Measurements from ENCODE around the gene CCL2.

CCL2 gene

DNA sequence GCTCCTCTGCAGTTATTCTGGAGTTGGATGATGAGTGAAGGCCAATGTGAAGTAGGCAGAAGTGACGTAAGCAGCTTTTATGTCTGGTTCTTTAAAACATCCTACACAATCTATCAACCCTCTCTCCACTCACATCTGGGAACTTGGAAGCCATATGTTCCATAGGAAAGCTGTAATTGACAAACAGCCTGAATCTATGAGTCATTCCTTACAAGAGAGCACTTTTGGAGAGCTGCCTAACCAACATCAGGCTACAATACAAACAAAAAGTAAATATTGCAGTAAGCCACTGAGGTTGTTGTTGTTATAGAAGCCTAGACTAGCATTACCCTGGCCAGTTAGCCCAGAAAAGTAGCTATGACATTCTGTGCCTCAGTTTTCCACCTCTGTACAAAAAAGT, 20.8 kb downstream of the CCL2 start:
- no peak for DNase-seq

DNA sequence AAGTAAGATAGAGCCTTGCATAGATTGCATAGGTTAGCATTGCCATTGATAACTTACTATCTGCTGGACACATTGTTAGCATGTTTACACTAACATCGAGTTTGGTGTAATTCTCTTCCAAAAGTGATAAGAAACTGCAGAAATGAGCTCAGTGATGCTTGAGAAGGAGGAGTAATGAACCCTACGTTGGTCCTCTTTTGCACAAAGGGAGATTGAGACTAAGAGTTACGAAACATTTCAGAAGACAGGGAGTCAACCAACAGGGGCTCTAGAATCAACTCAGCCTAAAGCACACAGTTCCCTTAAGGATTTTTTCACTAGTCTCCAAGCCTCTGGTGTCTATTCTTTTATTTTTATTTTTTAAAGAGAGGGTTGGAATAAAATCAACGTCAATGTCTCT, 21.7 kb downstream of the CCL2 start:
- no peak for DNase-seq

DNA sequence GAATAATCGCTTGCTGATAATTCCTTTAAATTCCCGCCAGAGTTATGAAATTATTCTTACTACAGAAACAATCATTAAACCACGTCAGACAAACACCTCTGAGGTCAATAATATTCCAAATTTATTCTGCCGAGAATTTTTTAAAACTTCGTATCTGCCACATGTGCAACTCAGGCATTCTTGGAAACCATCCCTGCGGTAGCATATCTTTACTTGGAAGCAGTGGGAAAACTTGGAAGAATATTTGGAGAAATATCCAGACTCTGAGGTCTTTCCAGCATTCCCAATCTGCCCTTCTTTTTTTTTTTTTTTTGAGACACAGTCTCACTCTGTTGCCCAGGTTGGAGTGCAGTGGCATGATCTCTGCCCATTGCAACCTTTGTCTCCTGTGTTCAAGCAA, 28.5 kb downstream of the CCL2 start:
- no peak for DNase-seq

- DNase-seq = no peak
These were observed 30.3 kb downstream of the CCL2 start, which contains the start of gene CCL11 for GRCh38 chr17:34285286-34285792. CCL11 (plus strand) TSS chr17:34285742; CDS start chr17:34285809, 67 bp downstream.

- DNase-seq = no peak
These were observed 32.8 kb downstream of the CCL2 start for GRCh38 chr17:34287875-34288274.

DNA sequence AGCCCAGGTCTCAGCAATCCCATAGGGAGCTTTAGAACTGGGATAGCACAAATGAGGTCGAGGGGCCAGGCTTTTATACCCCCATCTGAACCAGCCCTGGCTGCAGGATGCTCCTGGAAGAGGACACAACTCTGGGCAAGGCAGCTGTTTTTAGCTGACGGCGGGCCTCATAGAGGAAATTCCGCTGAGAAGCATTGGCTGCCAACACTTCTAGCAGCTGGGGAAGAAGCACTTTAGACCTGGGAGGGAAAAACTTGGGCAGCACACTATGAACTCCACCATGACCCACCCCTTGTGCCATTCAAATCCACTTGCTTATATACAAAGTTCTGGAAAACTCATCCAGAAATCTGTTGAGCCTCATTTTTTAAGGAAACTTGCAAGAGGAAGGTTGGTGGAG, 35.5 kb downstream of the CCL2 start:
- DNase-seq = no peak

- no peak for DNase-seq
These were observed 36.8 kb downstream of the CCL2 start for GRCh38 chr17:34291721-34292348.

DNA sequence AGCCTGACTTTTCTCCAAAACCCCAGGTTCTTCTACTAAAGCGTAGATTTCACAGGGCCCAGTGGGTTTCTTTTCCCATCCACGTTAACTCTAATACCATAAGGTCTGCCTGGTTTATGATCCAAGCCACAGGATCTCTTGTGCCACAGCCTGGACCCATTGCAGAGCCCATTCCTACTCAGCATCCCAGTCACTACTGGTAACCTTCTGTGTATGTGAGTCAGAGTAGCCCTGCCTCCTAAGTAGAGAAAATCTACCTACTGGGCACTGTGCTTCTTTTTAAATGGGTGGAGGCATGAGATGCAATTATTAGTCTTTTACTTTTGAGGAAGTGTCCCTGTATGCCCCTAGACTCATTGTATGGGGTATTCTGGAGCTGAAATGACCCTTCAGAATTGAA, 43.9 kb downstream of the CCL2 start:
- no peak for DNase-seq

DNA sequence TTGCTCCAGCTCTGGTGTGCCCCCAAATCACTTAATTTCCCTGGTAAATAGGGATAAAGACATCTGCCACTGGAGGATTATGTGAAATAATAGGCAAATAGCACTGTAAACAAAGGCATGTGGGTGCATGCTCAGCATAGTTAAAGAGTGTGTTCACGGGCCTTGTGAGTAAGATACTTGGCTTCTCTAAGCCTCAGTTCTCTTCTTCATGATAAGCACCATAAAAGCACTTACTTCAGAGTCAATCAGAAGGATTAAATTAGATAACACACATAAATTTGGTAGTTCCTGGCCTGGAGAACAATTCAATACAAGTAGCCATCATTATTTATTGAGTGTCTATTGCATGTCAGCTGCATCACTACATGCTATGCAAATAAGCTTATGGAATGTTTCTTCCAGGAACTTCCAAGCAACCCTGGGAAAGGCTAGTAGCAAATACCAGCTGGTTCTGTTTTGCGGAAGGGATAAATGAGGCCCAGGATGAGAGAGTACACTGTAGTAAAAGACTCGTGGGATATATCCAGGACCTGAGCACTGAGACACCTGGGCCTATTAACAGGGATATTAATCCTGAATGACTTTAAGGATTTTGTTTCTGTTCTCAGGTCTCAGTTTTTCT, 45.0 kb downstream of the CCL2 start:
- no peak for DNase-seq

DNA sequence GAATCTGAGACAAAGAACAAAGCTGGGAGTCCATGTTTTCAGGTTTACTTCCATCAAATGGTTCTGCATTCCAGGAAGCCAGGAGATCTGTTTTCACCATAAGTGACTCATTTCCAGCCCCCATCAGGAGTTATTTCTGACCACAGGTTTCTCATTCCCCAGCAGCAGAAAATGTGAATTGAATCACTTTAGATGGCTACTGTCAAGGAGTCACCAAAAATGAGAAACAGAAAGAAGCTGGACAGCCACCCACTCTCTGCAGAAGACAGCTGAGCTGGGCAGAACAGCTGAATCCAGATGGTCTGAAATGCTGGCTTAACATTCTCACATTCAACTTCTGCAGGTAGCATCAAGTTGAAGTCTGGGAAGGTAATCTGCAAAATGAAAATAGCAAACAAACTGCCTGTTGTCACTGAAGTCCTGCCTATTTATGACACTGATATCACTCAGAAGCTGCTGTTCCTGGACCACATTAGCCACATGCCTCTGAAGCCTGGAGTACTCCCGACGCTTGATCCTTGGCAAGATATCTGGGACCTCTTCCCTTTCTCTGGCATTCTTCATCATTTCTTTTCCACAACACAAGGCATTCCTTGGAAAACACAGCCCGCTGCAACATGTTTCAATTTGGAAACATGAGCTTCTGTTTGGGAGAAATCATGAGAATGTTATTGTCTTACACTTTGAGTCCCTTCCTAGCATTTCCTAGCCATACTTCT, 45.7 kb downstream of the CCL2 start:
- DNase-seq = no peak

DNA sequence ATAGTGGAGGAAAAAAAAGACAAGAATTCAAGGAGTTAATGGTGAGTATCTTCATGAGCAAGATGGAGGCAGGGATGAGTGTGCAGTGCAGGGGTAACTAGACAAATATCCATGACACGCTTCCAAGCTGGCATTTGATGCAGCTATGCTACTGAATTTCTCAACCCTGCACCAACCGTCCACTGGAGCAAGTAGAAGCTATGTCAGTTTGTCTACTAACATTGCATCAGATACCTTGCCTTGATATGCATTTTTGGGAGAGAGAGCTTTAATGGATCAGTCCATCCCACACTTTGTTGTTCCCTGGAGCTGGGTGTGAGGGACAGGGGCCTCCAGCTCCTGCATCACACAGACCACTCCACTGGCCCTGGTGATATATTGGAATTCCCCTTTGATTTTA, 46.9 kb downstream of the CCL2 start:
- DNase-seq = no peak

- DNase-seq = no peak
These were observed 47.6 kb downstream of the CCL2 start for GRCh38 chr17:34302636-34303035.

DNA sequence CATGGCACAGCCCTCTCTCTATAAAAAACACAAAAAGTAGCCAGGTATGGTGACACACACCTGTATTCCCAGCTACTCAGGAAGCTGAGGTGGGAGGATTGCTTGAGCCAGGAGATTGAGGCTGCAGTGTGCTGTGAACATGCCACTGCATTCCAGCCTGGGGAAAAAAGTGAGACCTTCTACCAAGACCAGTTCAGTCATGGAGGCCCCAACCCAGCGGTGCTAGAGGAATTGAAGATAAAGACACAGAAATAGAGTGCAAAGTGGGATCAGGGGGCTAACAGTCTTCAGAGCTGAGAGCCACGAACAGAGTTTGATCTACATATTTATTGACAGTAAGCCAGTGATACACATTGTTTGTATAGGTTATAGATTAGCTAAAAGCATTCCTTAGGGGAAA, 48.5 kb downstream of the CCL2 start:
- DNase-seq = no peak

DNA sequence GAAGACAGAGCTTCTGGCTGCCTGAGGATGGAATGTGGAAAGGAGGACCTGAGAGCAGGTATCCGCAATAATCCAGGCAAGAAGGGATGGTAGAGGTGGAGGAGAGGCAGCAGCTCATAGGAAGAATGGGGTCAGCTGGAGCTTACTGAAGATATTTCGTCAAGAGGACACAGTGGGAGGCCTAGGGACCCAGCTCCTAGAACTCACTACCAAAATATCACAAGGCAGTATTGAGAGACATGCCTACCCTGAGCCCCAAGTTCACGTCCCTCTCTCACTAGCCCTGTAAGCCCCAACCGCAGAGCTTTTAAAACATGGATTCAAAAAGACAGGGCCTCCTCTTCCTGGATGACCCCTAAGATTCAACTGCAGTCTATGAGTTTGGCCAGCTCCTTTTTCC, 50.0 kb downstream of the CCL2 start:
- DNase-seq = no peak

DNA sequence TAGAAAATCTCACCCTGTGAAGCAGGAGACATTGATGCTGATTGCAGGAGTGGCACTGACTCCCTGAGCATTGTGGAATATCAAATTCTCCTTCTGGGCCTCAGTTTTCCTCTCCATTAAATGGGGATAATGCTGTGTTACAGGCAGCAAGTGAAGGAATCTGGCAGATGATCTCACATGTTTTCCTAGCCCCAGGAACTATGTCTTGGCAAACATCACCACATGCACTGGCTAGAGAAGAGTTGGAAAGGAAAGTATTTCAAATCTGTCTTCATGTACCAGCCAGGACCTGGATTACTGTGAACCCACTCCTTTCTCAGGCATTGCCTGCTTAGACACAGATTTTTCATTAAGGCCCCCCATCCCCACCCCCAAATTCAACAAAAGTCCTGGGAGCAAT, 50.5 kb downstream of the CCL2 start:
- DNase-seq = no peak

DNA sequence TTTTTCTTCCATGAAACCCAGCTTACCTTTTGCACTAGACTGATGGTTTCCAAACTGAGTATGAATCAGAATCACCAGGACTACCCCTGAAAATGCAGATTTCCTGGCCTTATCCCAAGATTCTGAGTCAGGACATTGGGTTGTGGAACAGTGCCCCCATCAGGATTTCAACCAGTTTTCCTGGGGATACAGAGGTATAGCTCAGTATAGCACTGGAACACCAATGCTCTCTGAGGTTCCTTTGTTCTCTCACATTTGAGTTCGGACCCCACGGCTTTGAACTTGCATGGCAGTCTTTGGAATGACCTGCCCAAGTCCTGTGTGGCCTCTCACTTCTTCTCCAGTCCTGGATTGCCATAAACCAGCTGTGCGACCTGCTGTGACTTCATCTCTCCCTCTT, 51.4 kb downstream of the CCL2 start:
- no peak for DNase-seq
